Esophagus (tissue), 2 donors: ENCODE measurements around the gene STK39. TPM values are rescaled to one million over a fixed set of nuclear protein-coding genes. Genes with fewer than 3 reads are reported as not detected.

Source experiments
- H3K27ac ChIP-seq, 2 donors: one replicate each; pipeline ENCODE4 v1.5.1; 2013; ENCODE audit warnings: low read depth in 2 of 2, mild to moderate bottlenecking in 2 of 2, inconsistent platforms in 1 of 2, low read length in 1 of 2, moderate library complexity in 1 of 2
- H3K27me3 ChIP-seq, 2 donors: one replicate each; pipeline ENCODE4 v1.6.1; 2013; ENCODE audit warnings: low read length in 2 of 2, control low read depth in 1 of 2, mild to moderate bottlenecking in 1 of 2; ENCODE audit not compliant: insufficient read depth in 2 of 2, control insufficient read depth in 1 of 2
- H3K36me3 ChIP-seq, 2 donors: one replicate each; pipeline ENCODE4 v1.6.1; 2013; ENCODE audit warnings: low read length in 1 of 2; ENCODE audit not compliant: control insufficient read depth in 2 of 2, insufficient read depth in 2 of 2
- H3K4me1 ChIP-seq, 2 donors: one replicate each; pipeline ENCODE4 v1.6.1; 2013; ENCODE audit warnings: low read length in 1 of 2; ENCODE audit not compliant: control insufficient read depth in 2 of 2, insufficient read depth in 2 of 2
- H3K4me3 ChIP-seq, 2 donors: one replicate each; pipeline ENCODE4 v1.5.1; 2013; ENCODE audit warnings: low read length in 2 of 2, mild to moderate bottlenecking in 2 of 2, low read depth in 1 of 2, moderate library complexity in 1 of 2
- H3K9me3 ChIP-seq, 2 donors: one replicate each; pipeline ENCODE4 v1.6.1; 2013; ENCODE audit warnings: mild to moderate bottlenecking in 2 of 2, low read depth in 1 of 2, low read length in 1 of 2, moderate library complexity in 1 of 2; ENCODE audit not compliant: control insufficient read depth in 2 of 2, insufficient read depth in 1 of 2
- WGBS, 2 donors: extraction: QIAGEN DNeasy Blood & Tissue Kit; methylation state at CpG; one replicate each; pipeline ENCODE4 v1.1.7; 2013; 5-methylcytosine and 5-hydroxymethylcytosine counted together
- polyA plus RNA-seq, 2 donors: library from polyadenylated mRNA; stranded (reverse); fragments of 200-250 nt; gene quantifications; one replicate each; pipeline ENCODE4 v1.2.3, GENCODE V29; 2013
- donor health status: healthy with polysubstance abuse.
- donor health status: Bipolar disorder and iron deficiency.

Gene STK39
- polyA plus RNA-seq, 2 donors = 24.7 to 24.9 TPM

- Histone ChIP-seq H3K27me3 (no peaks in the 10 kb centered on the region), H3K27ac (no peak overlapping the region), H3K9me3 (no peaks in the 10 kb centered on the region), H3K4me3 (peak overlapping the region in 1 of 2 donors; percentile 23), H3K36me3 (no peaks in the 10 kb centered on the region), H3K4me1 (peaks cover 8 to 10% of the 10 kb centered on the region in 2 donors)
- 73% methylated on average over 7 of the region's 7 CpGs for WGBS, 2 donors
Observed at GRCh38 chr2:168245074-168245825, 2.1 kb downstream of the STK39 start.

- no peaks in the 10 kb centered on the region for H3K27me3 ChIP-seq
- peak overlapping the region in 1 of 2 donors; percentile 13 for H3K4me3 ChIP-seq
- no peaks in the 10 kb centered on the region for H3K9me3 ChIP-seq
- WGBS, 2 donors = 33 to 36% methylated on average over 8 of the region's 8 CpGs
- H3K36me3 ChIP-seq = no peaks in the 10 kb centered on the region
- H3K27ac ChIP-seq = peak overlapping the region in 1 of 2 donors; percentile 50
- peaks cover 8 to 10% of the 10 kb centered on the region in 2 donors for H3K4me1 ChIP-seq
Observed at GRCh38 chr2:168244318-168244717, 3.1 kb downstream of the STK39 start.

GRCh38 chr2:168243061-168243460, 4.3 kb downstream of the STK39 start:
- no peaks in the 10 kb centered on the region for H3K27me3 ChIP-seq
- 90 to 93% methylated on average over 5 of the region's 5 CpGs for WGBS, 2 donors
- no peaks in the 10 kb centered on the region for H3K36me3 ChIP-seq
- peaks cover 10% of the 10 kb centered on the region in 2 donors for H3K4me1 ChIP-seq
- no peaks in the 10 kb centered on the region for H3K9me3 ChIP-seq
- no peak overlapping the region for H3K4me3 ChIP-seq
- no peak overlapping the region for H3K27ac ChIP-seq

GRCh38 chr2:168241746-168242145, 5.6 kb downstream of the STK39 start:
- Histone ChIP-seq H3K36me3 (no peaks in the 10 kb centered on the region), H3K4me1 (peaks cover 10% of the 10 kb centered on the region in 2 donors), H3K27me3 (no peaks in the 10 kb centered on the region), H3K9me3 (no peaks in the 10 kb centered on the region), H3K27ac (no peak overlapping the region), H3K4me3 (no peak overlapping the region)
- 82 to 83% methylated on average over 5 of the region's 5 CpGs for WGBS, 2 donors

- Histone ChIP-seq H3K27ac (peak overlapping the region in 1 of 2 donors; percentile 3), H3K27me3 (no peaks in the 10 kb centered on the region), H3K36me3 (no peaks in the 10 kb centered on the region), H3K4me1 (peaks cover 10% of the 10 kb centered on the region in 2 donors), H3K4me3 (no peak overlapping the region), H3K9me3 (no peaks in the 10 kb centered on the region)
- WGBS, 2 donors = 44 to 47% methylated on average over 5 of the region's 5 CpGs
Observed at GRCh38 chr2:168241208-168241607, 6.2 kb downstream of the STK39 start.

- no peaks in the 10 kb centered on the region for H3K9me3 ChIP-seq
- H3K27ac ChIP-seq = no peak overlapping the region
- no peaks in the 10 kb centered on the region for H3K27me3 ChIP-seq
- H3K4me1 ChIP-seq = peaks cover 7 to 10% of the 10 kb centered on the region in 2 donors
- H3K36me3 ChIP-seq = no peaks in the 10 kb centered on the region
- H3K4me3 ChIP-seq = no peak overlapping the region
- 59 to 69% methylated on average over 5 of the region's 5 CpGs for WGBS, 2 donors
Observed at GRCh38 chr2:168239281-168239680, 8.1 kb downstream of the STK39 start.

GRCh38 chr2:168237741-168238140, 9.7 kb downstream of the STK39 start:
- peaks cover 7 to 10% of the 10 kb centered on the region in 2 donors for H3K4me1 ChIP-seq
- H3K9me3 ChIP-seq = no peaks in the 10 kb centered on the region
- 70 to 72% methylated on average over 1 of the region's 1 CpG for WGBS, 2 donors
- H3K27me3 ChIP-seq = no peaks in the 10 kb centered on the region
- H3K4me3 ChIP-seq = no peak overlapping the region
- no peaks in the 10 kb centered on the region for H3K36me3 ChIP-seq
- no peak overlapping the region for H3K27ac ChIP-seq

- Histone ChIP-seq H3K27ac (no peak overlapping the region), H3K9me3 (peaks cover 0 to 6% of the 10 kb centered on the region in 2 donors)
- WGBS, 2 donors = 78 to 84% methylated on average over 2 of the region's 2 CpGs
Observed at GRCh38 chr2:168234407-168235085, 12.8 kb downstream of the STK39 start.

GRCh38 chr2:168233726-168234406, 13.5 kb downstream of the STK39 start:
- no peaks in the 10 kb centered on the region for H3K27me3 ChIP-seq
- peaks cover 0 to 3% of the 10 kb centered on the region in 2 donors for H3K36me3 ChIP-seq
- H3K4me1 ChIP-seq = no peaks in the 10 kb centered on the region
- no peak overlapping the region for H3K4me3 ChIP-seq
- H3K9me3 ChIP-seq = peaks cover 0 to 6% of the 10 kb centered on the region in 2 donors
- no peak overlapping the region for H3K27ac ChIP-seq
- WGBS, 2 donors = 88 to 90% methylated on average over 5 of the region's 5 CpGs

More at GRCh38 chr2:168234407-168235085, 12.8 kb downstream of the STK39 start:
- Histone ChIP-seq H3K4me1 (peaks cover 0 to 2% of the 10 kb centered on the region in 2 donors), H3K4me3 (no peak overlapping the region), H3K36me3 (peaks cover 0 to 3% of the 10 kb centered on the region in 2 donors), H3K27me3 (no peaks in the 10 kb centered on the region)
